GM21825 (cell line): ENCODE data around the gene STAT4.

Source experiments
- ATAC-seq: cut with Tn5 transposase; IDR thresholded peaks from one replicate; pipeline ENCODE4 v1.9.1; 2021; ENCODE audit warnings: mild to moderate bottlenecking, moderate library complexity; ENCODE audit not compliant: unreplicated experiment

Gene STAT4

DNA sequence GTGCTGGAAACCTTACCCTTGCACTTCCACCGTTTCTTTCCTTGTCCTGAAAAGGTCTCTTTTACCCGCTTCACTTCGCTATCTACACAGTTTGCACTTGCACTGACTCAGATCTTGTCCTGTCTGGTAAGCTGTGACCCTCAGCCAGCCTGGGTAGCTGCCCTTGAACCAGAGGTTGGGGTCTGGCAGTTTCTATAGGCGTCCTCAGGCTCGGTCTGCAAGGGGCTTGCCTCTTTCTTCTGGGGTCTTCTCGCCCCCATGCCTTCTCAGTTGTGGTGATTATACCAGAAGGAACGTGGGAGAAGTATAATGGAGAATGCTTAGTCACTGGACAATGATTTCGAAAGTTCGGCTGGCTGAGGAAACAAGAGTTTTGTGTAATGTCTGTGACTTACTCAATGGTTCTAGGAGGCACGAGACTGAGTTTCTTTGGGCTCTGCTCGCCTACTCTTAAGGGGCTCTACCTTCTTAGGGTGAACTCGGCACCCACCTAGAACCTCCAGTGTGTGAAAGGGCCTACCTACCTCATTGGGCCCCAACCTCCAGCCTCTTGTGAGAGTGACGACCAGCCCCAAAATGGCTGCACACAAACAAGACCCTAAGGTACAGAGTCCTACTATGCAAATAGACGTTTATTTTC is 129.9 kb downstream of the STAT4 start:
- ATAC-seq: peak; percentile 14

DNA sequence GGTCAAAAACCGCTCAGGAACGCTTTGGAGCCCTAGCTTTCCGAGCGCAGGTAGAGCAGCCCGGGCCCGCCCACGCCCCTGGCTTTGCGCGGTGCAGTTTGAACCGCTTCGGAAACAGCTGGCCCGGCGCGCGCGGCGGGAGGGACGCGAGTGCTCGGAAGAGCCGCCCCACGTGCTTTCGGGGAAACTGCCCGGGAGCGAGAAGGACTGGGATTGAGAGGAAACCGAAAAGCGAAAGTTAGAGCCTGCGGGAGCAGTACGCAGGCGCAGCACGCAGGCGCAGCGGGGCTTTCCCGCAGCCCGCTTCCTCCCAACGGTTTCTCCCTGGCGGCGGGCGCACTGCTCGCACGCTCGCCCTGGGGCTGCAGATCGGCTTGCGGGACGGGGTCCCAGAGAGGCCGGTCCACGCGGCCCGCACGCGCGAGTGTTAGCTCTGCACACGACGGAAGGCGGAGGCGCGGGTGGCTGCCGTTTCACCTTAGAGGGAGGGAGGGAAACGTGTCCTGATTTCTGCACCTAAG is 130.5 kb downstream of the STAT4 start:
- ATAC-seq: peak; percentile 72

DNA sequence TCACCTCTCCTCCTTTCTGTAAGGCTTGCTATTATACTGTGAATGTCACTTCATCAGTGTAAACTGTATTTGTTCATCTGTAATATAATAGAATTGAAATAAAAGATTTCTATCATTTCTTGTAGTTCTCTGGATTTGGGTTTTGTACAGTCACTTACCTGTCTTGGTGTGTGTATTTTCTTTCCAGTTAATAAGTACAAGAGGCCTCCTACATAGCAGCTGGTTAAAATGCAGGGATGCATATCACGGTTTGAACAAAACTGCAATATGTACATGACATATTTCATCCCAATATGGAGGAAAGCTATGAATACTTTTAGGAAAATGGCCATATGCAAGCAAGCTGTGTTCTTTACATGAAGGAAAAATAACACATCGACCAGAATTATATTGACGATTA is 131.4 kb downstream of the STAT4 start:
- ATAC-seq: no peak

DNA sequence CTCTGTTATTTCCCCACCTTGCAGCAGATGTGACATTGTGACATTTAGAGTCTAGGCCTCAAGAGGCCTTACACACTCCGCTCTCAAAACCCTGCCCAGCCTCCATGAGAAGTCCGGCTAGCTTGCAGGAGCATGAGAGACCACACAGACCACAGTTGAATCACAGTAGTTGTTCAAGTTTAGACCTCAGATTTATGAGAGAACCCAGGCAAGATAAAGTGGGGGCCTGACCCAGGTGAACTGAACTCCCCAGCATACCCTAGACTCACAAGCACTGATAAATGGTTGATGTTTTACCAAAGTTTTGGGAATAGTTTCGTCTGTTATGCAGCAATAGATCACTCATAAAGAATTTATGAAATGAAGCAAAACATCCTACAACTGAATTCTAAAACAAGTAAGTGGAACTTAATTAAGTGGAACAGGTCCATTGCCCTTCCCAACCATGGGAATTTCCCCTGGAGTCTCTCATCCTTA is 132.1 kb downstream of the STAT4 start:
- no peak for ATAC-seq

DNA sequence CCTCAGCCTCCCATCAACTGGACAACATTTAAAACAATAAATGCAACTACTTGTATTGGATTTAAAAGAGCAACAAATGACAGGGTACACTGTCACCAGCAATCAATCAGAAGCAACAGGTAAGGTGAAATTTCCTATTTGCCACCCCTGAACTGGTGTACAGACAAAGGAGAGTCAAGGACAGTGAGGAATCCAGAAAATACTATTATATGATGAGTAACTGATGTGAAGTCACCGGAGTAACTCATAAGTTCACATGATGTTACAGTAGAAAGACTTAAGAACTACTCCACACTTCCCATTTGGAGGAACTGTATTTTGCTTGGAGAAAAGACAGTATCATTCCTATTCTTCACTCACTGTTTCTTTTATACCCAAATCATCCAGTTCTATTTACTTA is 132.7 kb downstream of the STAT4 start:
- ATAC-seq: no peak

DNA sequence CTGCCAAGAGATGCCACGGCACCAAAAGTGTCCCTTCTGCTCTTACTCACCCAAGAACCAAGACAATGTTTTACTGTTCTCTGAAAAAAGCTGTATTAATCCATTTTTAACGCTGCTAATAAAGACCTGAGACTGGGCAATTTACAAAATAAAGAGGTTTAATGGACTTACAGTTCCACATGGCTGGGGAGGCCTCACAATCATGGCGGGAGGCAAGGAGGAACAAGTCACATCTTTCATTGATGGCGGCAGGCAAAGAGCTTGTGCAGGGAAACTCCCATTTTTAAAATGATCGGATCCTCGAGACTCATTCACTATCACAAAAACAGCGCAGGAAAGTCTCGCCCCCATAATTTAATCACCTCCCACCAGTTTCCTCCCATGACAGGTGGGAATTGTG is 135.0 kb downstream of the STAT4 start:
- ATAC-seq: no peak

DNA sequence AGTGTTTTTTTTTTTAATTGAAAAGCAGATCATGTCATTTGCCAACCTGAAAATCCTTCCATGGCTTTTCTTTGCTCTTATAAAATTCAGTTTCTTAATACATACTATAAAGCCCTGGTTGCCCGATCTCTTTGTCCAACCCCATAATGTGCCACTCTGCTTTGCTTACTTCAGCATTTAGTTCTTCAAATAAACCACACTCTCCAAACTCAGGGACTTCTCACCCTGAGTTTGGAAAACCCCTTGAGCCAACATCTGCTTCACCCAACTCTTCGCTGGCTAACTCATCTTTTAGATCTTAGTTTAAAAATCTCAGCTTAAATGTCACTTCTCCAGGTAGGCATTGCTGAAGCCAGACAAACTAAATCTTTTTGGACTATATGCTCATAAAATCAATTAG is 135.6 kb downstream of the STAT4 start:
- ATAC-seq: no peak

DNA sequence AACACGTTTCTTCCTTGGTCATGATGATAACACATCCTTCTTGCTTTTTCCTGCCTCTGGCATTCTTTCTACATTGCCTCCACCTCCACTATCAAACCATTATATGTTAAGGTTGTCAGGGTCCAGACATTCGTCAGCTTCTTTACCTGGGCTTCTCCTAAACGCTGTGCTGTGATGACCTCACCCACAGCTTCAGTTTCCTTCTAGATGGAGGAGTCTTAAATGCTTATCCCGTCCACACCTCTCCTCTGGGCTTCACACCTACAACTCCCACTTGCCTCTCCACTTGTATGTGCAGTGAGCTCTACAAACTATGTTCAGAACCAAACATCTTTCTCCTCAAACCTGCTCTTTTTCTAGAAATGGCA is 136.2 kb downstream of the STAT4 start:
- ATAC-seq: no peak

DNA sequence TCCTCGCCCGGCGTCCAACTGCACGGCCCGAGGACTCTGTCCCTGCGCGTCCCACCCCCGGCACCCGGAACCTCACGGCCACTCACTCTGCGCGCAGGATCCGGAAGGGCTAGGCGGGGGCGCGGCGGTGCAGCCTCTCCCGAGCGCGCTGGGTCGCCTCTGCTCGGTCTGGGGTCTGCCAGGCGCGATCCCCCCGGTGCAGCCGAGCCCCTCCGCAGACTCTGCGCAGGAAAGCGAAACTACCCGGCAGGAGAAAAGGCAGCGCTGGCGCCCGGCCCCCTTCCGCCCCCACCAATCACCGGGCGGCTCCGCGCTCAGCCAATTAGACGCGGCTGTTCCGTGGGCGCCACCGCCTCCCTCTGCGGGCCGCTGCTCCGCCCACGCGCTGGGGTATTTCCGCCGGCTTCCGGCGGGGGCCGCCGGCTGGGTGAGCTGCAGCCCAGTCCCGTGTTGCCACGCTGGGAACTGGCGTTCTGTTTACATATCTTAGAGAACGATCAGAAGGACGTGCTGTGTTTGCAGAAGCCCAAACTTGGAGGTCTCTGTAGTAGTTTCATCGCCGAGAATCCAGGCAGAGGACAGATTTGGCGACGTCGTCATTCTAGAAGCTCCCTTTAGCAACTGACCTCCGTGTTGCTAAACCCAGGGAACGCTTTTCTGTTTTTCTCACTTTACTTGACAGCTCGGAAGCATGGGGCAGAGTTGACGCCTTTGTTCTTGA is 136.7 kb downstream of the STAT4 start, which contains the start of gene STAT1:
TSS of gene STAT1 (minus strand) at position 240 of the 721 bp plus-strand sequence. CDS start 4,168 bp downstream, outside the sequence.
- peak; percentile 81 for ATAC-seq

DNA sequence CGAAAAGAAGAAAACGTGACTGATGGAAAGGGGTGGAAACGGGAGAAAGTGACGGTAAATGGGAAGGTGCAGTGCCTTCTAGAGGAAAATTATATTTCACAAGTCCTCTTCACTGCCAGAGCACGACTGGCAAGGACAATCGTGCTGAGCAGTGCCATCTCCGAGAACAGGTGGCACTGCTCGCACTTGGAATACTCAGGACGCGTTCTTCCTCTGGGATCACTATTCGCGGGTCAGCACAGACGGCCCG is 137.2 kb downstream of the STAT4 start:
- ATAC-seq: no peak

DNA sequence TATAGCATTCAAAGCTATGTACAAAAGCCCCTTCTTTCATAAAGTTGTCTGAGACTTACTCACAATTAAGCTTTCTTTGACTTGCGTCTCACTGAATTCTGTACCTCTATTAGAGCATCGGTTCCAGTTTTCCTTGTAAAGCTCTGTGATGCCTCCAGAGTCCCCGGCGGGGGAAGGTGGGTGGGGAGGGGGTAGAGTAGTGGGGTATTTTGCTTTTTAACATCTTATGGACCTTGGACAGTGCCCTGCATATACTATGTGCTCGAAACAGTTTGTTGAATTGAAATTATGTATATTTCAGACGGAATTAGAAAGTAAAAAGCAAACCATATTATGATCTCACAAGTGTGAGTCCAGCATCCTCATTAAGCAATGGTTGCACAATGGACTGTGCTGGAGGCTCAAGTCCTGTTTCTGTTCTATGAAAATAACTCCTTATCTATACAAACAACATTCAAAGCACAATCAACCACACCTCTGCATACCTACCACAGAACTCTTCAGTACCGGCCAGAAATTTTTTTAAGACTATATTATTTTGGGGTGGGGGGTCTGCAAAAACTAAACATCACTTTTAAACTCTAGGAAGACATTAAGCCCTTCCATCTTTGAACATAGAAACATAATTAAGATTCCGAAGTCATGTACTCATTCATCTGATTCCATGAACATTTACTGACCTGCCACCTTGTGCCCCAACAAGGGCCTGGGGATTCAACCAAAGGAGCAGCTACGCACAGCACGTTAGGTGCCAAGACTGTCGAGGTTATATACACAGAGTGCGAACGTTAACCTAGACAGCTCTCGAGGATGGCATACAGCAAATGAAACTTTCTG is 137.7 kb downstream of the STAT4 start:
- ATAC-seq: no peak

DNA sequence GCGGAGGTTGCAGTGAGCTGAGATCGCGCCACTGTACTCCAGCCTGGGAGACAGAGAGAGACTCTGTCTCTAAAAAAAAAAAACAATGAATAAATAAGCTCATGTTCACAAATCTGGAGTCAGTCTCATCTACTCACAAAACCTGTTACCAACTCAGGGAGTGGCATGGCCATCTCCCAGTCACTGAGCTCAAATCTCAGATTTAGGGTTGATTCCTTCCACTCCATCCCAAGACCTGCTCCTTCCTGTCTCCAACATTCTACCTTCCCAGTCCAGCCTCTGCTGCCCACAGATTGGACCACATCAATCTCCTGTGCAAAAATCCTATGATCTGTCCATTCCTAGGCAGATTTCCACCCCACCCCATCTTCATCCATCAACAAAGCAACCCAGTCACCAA is 138.4 kb downstream of the STAT4 start:
- no peak for ATAC-seq

DNA sequence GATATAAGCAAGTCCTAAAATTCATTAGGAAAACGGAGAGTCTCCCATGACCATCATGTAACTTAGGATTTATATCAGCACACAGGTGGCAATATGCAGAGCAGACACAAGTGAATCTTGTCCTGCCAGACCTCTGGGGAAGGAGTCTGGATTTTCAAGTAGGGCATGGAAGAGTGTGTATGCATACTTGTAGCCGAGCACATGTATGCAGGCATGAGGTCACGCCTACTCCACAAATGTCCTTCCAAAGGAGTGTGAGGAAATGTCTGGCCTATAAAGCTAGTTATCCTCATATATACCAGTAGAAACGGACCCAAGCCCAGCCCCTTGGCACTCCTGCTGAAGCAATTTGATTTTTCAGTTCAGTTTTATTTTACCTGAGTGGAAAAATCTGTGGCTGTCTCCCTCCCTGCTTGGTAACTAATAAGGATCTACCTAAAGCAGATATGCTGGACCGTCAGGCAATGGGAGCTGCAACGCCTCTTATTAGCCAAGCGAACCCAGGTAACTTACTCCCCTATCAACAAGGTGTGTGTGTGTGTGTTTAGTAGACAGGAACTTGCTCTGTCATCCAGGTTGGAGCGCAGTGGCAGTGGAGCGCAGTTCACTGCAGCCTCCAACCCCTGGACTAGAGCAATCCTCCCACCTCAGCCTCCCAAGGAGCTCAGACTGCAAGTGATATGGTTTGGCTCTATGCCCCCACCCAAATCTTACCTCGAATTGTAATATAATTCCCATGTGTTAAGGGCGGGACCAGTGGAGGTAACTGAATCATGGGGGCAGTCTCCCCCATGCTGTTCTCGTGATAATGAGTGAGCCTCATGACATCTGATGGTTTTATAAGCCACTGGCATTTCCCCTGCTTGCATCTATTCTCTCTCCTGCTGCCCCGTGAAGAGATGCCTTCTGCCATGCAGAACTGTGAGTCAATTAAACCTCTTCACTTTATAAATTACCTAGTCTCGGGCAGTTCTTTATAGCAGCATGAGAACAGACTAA is 139.6 kb downstream of the STAT4 start:
- ATAC-seq: no peak

DNA sequence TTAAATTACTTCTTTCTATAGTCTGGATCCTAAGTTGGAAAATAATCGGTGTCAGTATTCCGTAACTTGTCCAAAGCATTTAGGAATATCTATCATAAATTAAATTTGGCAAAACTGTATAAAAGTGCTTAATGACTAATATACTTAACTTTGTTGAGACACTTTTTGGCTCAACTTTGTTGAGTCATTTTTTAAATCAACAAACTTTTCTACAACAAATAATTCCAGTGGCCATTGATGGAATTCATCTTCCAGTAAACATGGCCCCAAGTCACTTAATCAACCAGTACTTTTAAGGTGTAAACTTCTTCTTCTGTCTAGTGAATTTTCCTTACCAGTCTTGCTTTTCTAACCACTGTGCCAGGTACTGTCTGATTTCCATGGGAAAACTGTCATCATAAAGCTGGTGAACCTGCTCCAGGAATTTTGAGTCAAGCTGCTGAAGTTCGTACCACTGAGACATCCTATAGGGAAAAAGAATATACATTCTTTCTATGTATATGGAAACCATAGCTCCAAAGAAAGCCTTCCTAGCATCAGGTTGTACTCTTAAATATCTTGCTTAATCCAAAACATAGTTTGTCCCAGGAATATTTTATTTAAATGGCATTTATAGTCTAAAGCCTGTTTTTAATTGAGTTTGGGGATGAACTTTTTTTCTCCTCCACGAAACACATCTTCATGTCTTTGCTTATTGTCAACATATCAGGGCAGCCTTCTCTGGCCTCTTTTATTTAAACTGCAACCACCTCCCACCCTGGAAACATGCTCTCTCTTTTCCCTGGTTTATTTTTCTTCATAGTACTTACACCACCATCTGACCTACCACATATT is 141.0 kb downstream of the STAT4 start:
- ATAC-seq: no peak

DNA sequence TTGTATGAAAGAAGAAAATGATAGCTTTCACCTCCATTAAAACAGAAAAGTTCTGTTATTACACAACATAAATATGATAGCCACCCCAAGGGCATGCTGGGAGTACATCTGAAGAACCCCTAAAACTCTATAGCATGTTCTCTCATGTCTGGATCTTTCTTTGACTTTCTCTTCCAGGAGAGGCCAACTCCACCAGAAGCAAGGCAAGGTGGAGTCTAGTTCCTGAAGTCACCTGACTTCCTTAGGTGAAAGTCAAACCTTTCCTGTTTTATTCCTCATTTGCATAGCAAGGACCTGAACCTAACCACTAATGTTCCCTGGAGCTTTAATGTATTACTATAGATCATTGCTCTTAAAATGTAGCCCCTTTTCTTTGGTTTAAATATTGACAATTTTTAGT is 142.5 kb downstream of the STAT4 start:
- ATAC-seq: no peak

DNA sequence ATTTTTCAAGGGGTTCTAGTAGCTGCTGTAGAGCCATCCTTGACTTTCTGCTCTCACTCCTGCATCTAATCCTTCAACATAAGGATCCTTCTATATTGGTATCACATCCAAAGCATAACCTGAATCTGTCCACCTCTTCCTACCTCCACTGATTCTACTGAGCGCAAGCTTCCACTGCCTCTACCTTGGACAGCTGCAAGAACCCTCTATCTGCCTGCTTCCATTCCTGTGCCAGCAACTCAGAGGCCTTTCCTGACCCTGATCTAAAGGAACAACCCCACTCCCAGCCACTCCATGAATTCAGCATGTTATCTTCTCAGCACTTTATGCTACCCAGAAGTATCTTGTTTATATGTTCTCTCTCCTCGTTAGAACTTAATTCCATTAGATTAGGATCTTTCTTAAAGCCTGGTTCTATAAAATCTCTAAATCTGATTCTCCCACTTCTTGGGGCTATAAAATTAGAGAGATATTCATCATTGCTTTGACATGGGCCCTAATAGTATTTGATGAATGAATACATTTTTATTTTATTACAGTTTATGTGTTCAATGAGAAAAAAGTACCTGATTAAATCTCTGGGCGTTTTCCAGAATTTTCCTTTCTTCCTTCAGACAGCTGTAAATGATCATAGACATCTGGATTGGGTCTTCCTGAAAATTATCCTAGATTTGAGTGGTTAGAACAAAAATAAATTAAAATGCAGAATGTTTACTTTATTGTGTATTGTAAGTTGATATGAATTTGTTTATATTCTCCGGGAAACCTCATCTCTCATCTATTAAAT is 143.6 kb downstream of the STAT4 start:
- no peak for ATAC-seq

DNA sequence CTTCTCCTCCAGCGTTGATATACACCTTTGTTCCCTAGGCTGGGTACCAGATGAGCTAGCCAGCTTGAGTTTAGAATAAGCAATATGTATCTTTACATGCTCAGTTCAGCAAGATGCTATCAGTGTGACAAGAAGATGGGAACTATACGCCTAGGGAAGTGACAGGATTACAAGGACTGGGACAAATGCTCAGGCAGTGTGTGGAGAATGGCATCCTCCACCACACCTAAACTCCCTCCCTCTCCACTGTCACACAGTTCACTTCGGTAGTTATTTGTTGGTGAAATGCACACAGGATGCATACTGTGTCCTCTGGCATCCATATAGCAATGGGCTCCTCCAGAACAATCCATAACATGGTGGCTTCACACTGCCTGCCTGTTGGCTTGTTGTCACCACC is 144.5 kb downstream of the STAT4 start:
- ATAC-seq: no peak

DNA sequence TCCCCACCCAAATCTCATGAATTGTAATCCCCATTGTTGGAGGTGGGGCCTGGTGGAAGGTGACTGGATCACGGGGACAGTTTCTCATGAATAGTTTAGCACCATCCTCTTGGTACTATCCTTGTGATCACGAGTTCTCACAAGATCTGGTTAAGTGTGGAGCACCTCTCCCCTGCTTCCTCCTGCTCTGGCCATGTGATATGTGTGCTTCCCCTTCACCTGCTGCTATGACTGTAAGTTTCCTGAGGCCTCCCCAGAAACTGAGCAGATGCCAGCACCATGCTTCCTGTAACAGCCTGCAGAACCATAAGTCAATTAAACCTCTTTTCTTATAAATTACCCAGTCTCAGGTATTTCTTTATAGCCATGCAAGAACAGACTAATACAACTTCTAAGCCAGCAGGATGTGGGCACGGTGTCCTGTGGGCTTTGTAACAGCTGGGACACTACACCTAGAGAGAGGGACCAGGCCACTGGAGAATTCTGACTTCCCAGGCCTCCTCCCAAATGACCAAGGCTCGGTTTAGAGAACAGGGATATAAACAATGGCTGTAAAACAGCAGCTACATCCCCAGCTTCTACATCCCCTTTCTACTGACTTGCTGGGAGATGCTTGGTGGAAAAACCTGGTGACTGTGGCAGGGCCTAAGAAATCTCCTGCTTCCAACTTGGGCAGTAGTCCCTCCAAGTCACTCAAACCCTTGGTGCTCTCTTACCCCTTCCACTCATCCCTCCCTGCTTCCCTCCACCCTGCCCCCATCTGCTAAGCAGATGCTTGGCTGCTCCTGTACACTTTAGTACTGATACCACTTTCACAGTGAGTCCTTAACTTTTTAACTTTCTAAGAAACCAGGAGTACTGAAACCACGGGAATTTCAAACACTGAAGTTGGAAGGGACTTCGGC is 147.1 kb downstream of the STAT4 start:
- no peak for ATAC-seq
